ENCODE data around the gene CALN1. TPM values are rescaled to one million over a fixed set of nuclear protein-coding genes. Genes with fewer than 3 reads are reported as not detected.

Gene CALN1
- polyA plus RNA-seq, 10 donors: 1.2 to 3.8 (median 1.7) TPM

- DNase-seq: no peak
Measured at GRCh38 chr7:72038022-72038732, 374.0 kb downstream of the CALN1 start.

GRCh38 chr7:72037516-72037915 lies 374.6 kb downstream of the CALN1 start:
- peak in 1 of 3 donors; percentile 11 for DNase-seq

- no peak for DNase-seq
Measured at GRCh38 chr7:72035266-72035665, 376.9 kb downstream of the CALN1 start.

GRCh38 chr7:72032934-72033333 lies 379.2 kb downstream of the CALN1 start:
- DNase-seq: peak; percentile 2 to 14 (median 6)

GRCh38 chr7:72030994-72031667 lies 381.0 kb downstream of the CALN1 start:
- no peak for DNase-seq

GRCh38 chr7:72028267-72028666 lies 383.9 kb downstream of the CALN1 start:
- no peak for DNase-seq

GRCh38 chr7:72025381-72025960 lies 386.7 kb downstream of the CALN1 start:
- no peak for DNase-seq

- DNase-seq: no peak
Measured at GRCh38 chr7:72023926-72024325, 388.2 kb downstream of the CALN1 start.

- DNase-seq: no peak
Measured at GRCh38 chr7:72021716-72022115, 390.4 kb downstream of the CALN1 start.

GRCh38 chr7:72020311-72020710 lies 391.8 kb downstream of the CALN1 start:
- DNase-seq: no peak

GRCh38 chr7:72019436-72019835 lies 392.7 kb downstream of the CALN1 start:
- no peak for DNase-seq

GRCh38 chr7:72017756-72018155 lies 394.4 kb downstream of the CALN1 start:
- no peak for DNase-seq

GRCh38 chr7:72016574-72016973 lies 395.6 kb downstream of the CALN1 start:
- no peak for DNase-seq

- DNase-seq: no peak
Measured at GRCh38 chr7:72015136-72015535, 397.0 kb downstream of the CALN1 start.

GRCh38 chr7:72007018-72007417 lies 405.1 kb downstream of the CALN1 start:
- DNase-seq: no peak

GRCh38 chr7:72003236-72003635 lies 408.9 kb downstream of the CALN1 start:
- no peak for DNase-seq

- peak in 1 of 3 donors; percentile 10 for DNase-seq
Measured at GRCh38 chr7:71996141-71996540, 416.0 kb downstream of the CALN1 start.

- no peak for DNase-seq
Measured at GRCh38 chr7:71995111-71995510, 417.0 kb downstream of the CALN1 start.

- DNase-seq: no peak
Measured at GRCh38 chr7:71991586-71991985, 420.6 kb downstream of the CALN1 start.

- no peak for DNase-seq
Measured at GRCh38 chr7:71990138-71990462, 422.0 kb downstream of the CALN1 start.

- DNase-seq: no peak
Measured at GRCh38 chr7:71988201-71988600, 423.9 kb downstream of the CALN1 start.

- DNase-seq: no peak
Measured at GRCh38 chr7:71987200-71987767, 424.9 kb downstream of the CALN1 start.

GRCh38 chr7:71984348-71984747 lies 427.8 kb downstream of the CALN1 start:
- DNase-seq: no peak
